VCaP (cell line): ENCODE measurements around the gene GSTM3.

Source experiments
- H3K27ac ChIP-seq: fragments of 450-650 bp; 2 replicates; pipeline ENCODE4 v1.5.1; 2017
- TF ChIP-seq, protein P1 (sequence below): fragments of 450-650 bp; conservative IDR thresholded peaks from 2 replicates; pipeline ENCODE4 v1.5.1; 2017; ENCODE audit warnings: mild to moderate bottlenecking, moderate library complexity

GSTM3 gene

DNA sequence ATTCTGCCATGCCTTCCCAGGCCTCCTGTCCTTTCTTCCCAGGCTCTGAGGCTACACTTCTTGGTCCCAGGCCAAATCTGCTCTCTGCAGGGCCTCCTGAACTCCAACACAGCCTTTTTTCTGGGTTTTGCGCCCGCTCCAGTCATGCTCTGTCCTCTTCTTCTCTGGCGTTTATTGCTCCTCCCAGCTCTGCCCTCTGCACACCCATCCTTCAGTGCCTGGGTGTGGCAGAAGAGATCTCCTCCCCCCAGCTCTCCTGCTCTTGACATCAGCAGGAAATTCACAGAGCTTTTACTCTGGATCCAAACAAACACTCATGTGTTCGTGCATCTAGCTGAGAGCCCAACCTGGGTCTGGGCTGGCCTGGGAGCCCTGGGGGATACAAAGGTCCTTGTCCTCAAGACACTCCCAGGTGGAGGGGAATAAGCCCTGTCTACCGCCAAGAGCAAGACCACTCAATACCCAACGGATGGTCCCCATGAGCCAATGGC is 45.7 kb upstream of the GSTM3 start:
- TF ChIP-seq, protein P1, sequence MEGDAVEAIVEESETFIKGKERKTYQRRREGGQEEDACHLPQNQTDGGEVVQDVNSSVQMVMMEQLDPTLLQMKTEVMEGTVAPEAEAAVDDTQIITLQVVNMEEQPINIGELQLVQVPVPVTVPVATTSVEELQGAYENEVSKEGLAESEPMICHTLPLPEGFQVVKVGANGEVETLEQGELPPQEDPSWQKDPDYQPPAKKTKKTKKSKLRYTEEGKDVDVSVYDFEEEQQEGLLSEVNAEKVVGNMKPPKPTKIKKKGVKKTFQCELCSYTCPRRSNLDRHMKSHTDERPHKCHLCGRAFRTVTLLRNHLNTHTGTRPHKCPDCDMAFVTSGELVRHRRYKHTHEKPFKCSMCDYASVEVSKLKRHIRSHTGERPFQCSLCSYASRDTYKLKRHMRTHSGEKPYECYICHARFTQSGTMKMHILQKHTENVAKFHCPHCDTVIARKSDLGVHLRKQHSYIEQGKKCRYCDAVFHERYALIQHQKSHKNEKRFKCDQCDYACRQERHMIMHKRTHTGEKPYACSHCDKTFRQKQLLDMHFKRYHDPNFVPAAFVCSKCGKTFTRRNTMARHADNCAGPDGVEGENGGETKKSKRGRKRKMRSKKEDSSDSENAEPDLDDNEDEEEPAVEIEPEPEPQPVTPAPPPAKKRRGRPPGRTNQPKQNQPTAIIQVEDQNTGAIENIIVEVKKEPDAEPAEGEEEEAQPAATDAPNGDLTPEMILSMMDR: no peak
- no peak overlapping the region for H3K27ac ChIP-seq

DNA sequence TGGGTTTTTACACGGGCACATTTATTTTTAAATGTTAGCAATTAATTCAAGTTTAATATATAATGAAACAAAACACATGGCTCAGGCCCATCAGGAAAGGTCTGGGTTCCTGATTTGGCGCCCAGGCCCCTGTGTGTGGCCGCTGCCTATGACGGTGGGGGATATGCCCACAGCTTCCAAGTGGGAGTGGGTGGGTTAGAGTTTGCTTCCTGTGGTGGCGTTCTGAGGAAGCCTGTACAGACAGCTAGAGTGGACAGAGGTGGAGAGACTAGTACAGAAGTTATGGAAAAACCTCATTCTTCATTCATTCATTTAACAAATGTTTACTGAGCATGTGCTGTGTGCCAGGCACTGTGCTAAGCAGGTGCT is 45.3 kb upstream of the GSTM3 start:
- no peak overlapping the region for H3K27ac ChIP-seq

DNA sequence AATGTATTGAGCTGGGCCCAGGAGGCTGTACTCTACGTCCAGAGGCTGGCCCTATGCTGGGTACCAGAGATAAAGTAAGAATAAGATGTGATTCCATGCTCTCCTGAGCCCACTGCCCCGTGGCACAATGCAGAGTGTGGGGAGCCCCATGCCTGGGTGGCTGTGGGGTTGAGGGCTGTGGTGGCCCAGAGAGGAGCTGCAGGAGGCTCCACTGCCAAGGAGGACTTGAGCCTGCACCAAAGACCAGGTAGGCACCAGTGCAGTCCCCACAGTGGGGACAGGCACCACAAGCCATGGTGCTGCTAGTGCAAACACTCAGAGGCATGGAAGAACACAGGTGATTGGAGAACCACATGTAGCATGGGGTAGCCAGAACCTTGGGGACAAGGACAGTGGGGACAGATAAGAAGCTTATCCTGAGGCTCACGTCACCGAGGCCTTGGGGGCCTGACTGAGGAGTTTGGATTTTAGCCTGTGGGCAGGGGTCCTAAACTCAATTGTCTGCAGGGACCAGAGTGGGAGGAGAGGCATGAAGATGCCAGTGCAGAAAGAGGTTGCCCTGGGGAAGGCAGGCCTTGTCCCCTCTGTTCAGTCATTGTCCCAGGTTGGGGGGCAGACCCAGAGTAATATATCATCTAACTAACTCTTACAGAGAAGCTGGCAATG is 44.7 kb upstream of the GSTM3 start:
- H3K27ac ChIP-seq: no peak overlapping the region
- TF ChIP-seq, protein P1: no peak

More for the DNA sequence above, 45.3 kb upstream of the GSTM3 start:
- TF ChIP-seq, protein P1: no peak

DNA sequence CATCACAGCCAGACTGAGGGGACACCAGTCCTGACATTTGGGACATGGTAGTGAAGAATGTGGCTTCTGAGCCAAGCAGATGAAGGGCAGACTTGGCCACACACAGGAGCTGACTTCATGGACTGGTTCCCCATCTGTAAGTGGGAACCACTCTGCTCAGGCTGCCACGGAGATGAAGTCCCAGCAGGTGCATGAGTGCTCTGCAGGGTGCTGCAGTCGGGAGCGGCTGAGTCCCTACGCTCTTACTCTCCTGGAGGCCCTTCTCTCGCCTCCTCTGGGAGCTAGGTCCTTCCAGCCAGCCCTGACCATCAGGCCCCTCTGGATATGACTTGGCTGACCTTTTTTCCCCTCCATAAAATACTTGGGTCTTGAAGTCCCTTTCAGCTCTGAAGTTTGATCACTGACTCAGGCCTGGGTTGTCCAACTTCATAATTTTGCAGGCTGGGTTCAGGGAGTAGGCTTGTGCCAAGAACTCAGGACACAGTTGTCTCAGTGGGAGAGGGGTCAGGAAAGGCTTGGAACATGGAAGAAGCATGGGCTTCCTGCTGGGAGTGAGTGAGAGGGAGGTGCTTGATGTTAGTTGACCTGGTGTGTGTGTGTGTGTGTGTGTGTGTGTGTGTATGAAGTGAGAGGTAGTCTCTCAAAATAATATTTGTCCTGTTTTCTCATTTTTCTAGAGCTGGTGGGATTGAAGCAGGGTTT is 43.9 kb upstream of the GSTM3 start:
- TF ChIP-seq, protein P1: no peak
- H3K27ac ChIP-seq: no peak overlapping the region

DNA sequence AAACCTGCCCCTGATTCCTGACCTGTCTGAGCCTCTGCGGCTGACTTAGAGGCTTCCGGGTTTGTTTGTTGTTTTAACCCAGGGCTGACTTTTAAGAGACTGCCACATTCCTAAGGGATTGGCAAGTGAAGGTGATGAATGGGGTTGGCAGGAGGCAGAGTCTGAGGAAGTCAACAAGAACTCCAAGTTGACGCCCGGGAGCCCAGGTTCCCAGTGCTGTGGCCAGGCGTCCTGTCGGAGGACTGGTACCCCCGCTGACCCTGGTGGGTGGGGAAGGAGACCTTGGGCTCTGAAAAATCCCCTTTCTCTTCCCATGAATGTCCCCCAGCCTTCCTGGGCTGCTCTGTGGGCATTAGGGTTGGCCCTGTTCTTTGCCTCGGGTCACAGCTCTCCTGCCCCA is 42.6 kb upstream of the GSTM3 start:
- H3K27ac ChIP-seq: no peak overlapping the region; the same call in 1 of the 2 replicates
- TF ChIP-seq, protein P1: no peak

DNA sequence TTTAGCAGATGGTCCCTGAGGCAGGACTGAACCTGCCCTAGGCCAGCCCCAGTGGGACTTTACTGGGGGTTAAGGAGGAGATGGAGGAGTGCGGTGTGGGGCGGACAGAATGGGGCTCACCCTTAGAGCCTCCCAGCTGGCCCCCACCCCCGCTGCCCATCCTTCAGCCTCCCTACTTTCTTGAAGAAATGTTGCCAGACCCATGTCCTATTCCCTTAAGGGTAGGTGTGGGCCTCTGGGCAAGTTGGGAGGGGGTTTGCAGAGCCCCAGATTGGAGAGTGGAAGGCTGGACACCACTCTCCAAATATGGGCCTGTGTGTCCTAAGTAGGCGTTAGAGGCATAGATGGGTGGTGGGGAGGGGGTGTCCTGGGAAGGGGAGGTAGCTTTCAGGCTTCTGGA is 42.1 kb upstream of the GSTM3 start:
- peak overlapping the region; percentile 32 for H3K27ac ChIP-seq
- TF ChIP-seq, protein P1: no peak

DNA sequence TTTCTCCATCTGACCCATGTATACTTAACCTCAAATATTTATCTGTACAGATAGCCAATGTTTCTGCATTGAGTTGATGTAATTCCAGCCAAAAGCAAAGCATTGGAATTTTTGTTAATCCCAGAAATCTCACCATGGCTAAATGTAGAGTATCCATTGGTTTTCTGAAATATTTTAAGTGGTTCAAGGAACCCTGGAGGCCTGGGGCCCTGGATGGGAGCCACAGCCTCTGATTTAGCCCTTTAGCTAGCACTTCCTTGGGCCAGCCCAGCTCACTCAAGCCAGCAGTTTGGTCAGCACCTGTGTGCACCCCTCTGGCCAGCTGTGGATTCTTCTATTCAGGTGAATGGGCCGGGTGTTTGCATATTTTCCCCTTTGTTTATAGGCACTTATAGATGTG is 41.7 kb upstream of the GSTM3 start:
- H3K27ac ChIP-seq: peak overlapping the region; percentile 32
- TF ChIP-seq, protein P1: no peak
